HG03139 (cell line): ENCODE results near the gene ICE1.

Experiments used
- ATAC-seq: cut with Tn5 transposase; IDR thresholded peaks from one replicate; pipeline ENCODE4 v1.9.1; 2021; ENCODE audit not compliant: unreplicated experiment

Gene ICE1

DNA sequence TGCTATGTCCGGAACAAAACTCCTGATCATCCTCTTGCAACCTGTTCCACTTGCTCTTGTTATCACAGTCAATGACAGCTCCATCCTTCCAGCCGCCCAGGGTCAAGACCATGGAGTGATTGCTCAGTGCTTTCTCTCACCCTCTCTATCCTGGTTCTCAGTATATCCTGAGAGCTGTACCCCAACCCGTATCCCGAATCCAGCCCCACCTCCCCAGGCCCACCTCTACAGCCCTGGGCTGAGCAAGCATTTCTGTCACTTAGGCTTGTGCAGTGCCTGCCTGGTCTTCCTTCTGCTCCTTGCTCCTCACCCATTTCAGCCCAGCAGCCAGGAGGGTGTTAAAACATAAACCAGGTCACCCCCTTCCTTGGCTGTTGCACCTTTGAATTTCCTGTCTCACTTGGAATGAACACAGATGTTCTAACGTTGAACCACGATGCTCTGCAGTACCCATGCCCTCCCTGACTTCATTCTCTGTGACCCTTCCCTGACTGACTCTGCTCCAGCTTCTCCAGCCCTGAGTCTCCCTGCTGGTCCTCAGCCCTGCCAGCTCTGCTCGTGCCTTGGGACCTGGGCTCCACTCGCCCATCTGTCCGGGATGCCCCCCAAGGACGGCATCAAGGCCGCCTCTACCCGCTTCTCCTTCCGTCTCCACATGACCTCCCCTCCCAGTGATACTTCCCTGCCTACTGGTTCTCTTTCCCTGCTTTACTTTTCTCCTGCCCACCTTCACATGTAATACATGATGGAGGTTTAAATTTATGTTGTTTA, 110.0 kb downstream of the ICE1 start:
- no peak for ATAC-seq

DNA sequence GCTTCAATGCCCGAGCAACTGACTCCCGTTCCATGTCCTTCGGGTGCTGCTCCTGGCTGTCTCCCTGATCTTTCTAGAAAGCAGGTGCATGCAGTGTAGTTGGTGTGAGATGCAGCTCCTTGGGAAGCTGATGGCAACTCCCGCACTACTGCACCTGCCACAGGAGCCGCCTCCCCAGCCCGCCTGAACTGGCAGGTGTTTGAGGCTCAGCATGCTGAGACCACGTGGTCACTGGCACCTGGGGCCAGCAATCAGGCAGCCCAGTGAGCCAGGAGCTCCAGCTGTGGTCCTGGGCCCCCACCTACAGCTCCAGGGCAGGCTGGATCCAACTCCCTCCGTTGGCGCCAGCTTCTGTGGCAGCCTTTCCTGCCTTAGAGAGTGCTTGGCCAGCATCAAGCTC, 111.5 kb downstream of the ICE1 start:
- ATAC-seq, result no peak

DNA sequence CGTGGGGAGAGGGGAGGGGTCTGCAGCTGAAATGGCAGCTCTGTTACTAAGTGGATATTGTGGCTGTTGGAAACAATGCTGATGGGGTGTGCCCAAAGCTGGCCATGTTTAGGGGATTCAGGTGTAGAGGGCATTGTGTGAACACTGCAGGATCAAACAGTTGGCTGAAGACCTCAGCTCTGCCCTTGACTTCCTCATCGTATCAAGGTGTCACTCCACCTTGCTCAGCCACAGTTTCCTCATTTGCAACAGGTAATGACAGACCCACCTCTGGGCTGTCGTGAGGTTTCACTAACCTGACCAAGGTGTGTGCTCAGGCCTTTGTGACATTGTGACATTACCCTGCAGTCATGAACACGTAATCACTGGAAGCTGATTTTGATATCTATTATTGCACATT, 111.9 kb downstream of the ICE1 start:
- ATAC-seq, result no peak

DNA sequence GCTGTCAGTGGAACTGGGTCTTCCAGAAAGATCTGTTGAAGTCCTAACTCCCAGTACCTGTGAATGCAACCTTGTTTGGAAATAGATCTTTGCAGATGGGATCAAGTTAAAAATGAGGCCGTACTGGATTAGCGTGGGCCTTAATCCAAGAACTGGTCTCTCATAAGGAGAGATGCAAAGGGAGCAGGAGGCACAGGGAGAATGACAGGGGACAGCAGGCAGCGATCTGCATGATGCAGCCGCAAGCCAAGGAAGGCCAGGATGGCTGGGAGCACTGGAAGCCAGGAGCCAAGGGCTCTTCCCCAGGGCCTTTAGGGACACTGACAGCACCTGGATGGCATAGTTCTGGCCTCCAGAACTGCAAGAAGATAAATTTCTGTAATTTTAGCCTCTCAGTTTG, 114.4 kb downstream of the ICE1 start:
- no peak for ATAC-seq

DNA sequence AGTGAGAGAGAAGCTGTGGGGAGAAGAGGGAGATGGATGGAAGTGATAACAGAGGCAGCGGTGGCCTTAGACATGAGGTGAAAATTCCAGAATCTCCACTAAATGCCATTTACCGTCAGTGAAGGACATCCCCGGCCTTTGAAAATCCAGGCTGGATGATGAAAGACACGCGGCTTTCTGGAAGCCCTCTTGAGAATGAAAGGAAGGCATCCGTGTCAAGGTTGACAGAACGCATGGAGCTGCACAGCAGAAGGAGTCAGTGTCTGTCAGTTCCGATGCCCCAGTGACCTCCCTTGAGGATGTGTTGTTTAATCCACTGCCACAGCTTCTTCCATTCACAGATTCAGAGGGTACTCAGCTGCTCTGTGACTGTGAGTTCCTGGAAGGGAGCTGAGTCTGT, 114.9 kb downstream of the ICE1 start:
- no peak for ATAC-seq

DNA sequence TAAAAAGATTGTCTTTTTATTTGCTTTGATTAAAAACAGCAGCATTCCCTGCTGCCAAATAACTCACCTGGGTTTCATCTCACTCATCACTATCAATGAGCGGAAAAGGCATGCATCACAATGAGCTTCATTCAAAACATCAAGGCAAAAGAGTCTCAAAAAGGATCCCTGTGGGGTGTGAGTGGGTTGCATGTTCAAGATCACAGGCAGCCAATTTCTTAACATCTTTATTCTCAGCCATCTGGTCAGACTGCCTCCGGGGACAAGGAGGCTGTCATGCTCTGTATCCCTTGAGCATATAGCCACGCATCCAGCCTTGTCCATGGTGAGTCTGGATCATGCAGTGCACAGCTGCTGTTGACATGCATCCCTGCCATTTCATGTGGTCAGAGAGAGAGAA, 117.1 kb downstream of the ICE1 start:
- no peak for ATAC-seq
